ENCODE measurements around the gene ZNRD2. TPM values are rescaled to one million over a fixed set of nuclear protein-coding genes. Genes with fewer than 3 reads are reported as not detected.

Gene ZNRD2
- total and polyA plus RNA-seq, 2 of the 8 experiments (the other 6 are each of a cell fraction or from before 2014, with no cell fraction given): 53.4 to 125 TPM

- no peak within 1 kb of the TSS for H2BK5ac ChIP-seq (ENCODE audit: low read depth, low read length)
- ChIA-PET CTCF (ENCODE audit: partially characterized antibody) (interaction anchor here (0.7 to 16.3 kb wide), 15 partner anchors 12 to 535 kb away, joined by 3 to 284 read pairs (median 4); partner anchors contain the start of genes KCNK7, LTBP3, PCNX3 and SCYL1), POLR2A (ENCODE audit: partially characterized antibody) (interaction anchor here (0.5 to 3.4 kb wide), 16 partner anchors 8 to 74 kb away, joined by 3 to 25 read pairs (median 5); partner anchors contain the start of genes LTBP3, MALAT1 and MAP3K11)
- 5% methylated on average over 27 of the region's 86 CpGs; no CpG with 5 or more reads in 1 of the 2 experiments for WGBS, 2 experiments (ENCODE audit: extremely low coverage in 1 of 2, insufficient coverage in 1 of 2, insufficient read length in 1 of 2, insufficient replicate concordance in 2 of 2, low coverage in 1 of 2, low lambda C conversion rate in 2 of 2, missing lambda C conversion rate in 1 of 2)
- H4K91ac ChIP-seq (replicated peaks; ENCODE audit: insufficient read length, low read length): no peak within 1 kb of the TSS
- H3K9ac ChIP-seq (replicated peaks in 1 of 4; ENCODE audit: extremely low read depth in 1 of 4, low read depth in 3 of 4, low read length in 3 of 4): peak within 1 kb of the TSS in 1 of 4 experiments; percentile 85; a peak in 2 of 7 replicates
- peak within 1 kb of the TSS; percentile 55 for H4K5ac ChIP-seq (ENCODE audit: insufficient read length, low read depth, low read length)
- peaks cover 15 to 23% of the 10 kb centered on the region in 2 experiments for H4K20me1 ChIP-seq (replicated peaks in 1 of 2; ENCODE audit: control insufficient read depth in 1 of 2, insufficient read depth in 2 of 2, low read length in 2 of 2)
- no peak within 1 kb of the TSS for H3K14ac ChIP-seq (ENCODE audit: insufficient read length)
- no peak within 1 kb of the TSS for H3K56ac ChIP-seq (replicated peaks; ENCODE audit: insufficient read length, low read depth, low read length)
- H3K27ac ChIP-seq (ENCODE audit: low read depth, low read length): no peak within 1 kb of the TSS
- H3K4me2 ChIP-seq (ENCODE audit: insufficient read depth in 1 of 2, low read depth in 2 of 2, low read length in 2 of 2): peak within 1 kb of the TSS; percentile 72 to 90
- H2BK120ac ChIP-seq (replicated peaks; ENCODE audit: low read depth, low read length): no peak within 1 kb of the TSS
- H2AFZ ChIP-seq (ENCODE audit: low read length): no peak within 1 kb of the TSS
- H3K4ac ChIP-seq (replicated peaks; ENCODE audit: insufficient read length, low read depth, low read length): no peak within 1 kb of the TSS
- H3K4me1 ChIP-seq (replicated peaks in 1 of 4; ENCODE audit: control insufficient read depth in 3 of 4, insufficient read depth in 4 of 4, low read length in 3 of 4): peaks cover 13 to 38% (median 22%) of the 10 kb centered on the region in 4 experiments
- DNase-seq (ENCODE audit: low read depth in 1 of 2, low spot score in 2 of 2) (peak in 1 of 2 experiments; percentile 86), FAIRE-seq (no peak)
- H2BK15ac ChIP-seq (ENCODE audit: low read length): no peak within 1 kb of the TSS
- H3K79me2 ChIP-seq (ENCODE audit: control insufficient read depth in 1 of 2, insufficient read depth in 2 of 2, low read length in 2 of 2): peaks cover 0 to 11% of the 10 kb centered on the region in 2 experiments; a peak in 1 of 4 replicates
- peaks cover 2% of the 10 kb centered on the region; the same call in 1 of the 2 replicates for H3K79me1 ChIP-seq (ENCODE audit: low read depth, low read length)
- H3K27me3 ChIP-seq (replicated peaks in 1 of 4; ENCODE audit: control insufficient read depth in 3 of 4, extremely low read depth in 1 of 4, insufficient read depth in 3 of 4, low read length in 3 of 4): peaks cover 8 to 32% (median 24%) of the 10 kb centered on the region in 4 experiments
- no peak within 1 kb of the TSS for H2AK5ac ChIP-seq (ENCODE audit: low read depth, low read length)
- no peaks in the 10 kb centered on the region for H3K9me3 ChIP-seq (ENCODE audit: insufficient read depth in 2 of 2, low read depth in 1 of 2, low read length in 1 of 2)
- no peak within 1 kb of the TSS for H2BK20ac ChIP-seq (ENCODE audit: low read length)
- no peak within 1 kb of the TSS for H3K18ac ChIP-seq (ENCODE audit: extremely low read depth, low read length)
- H3K23ac ChIP-seq (ENCODE audit: insufficient read length): no peak within 1 kb of the TSS
- peak within 1 kb of the TSS; percentile 31 to 91 (median 38) for H3K4me3 ChIP-seq (ENCODE audit: extremely low read depth in 1 of 4, insufficient read depth in 2 of 4, low read depth in 3 of 4, low read length in 4 of 4)
- H3K36me3 ChIP-seq (ENCODE audit: control insufficient read depth in 2 of 4, insufficient read depth in 4 of 4, low read length in 3 of 4): no peaks in the 10 kb centered on the region
- peaks cover 14% of the 10 kb centered on the region; the same call in 1 of the 2 replicates for H3K23me2 ChIP-seq (ENCODE audit: low read depth, low read length)
- peak within 1 kb of the TSS; percentile 66 for H4K8ac ChIP-seq (ENCODE audit: extremely low read depth, insufficient read depth, low read length)
- H2BK12ac ChIP-seq (ENCODE audit: low read depth, low read length): no peak within 1 kb of the TSS
- TF ChIP-seq ZNF274 (IDR thresholded peaks at IDR 0.05; ENCODE audit: borderline replicate concordance, extremely low read depth, low read length): no peak
- peak; percentile 45; the same call in 1 of the 2 replicates for TF ChIP-seq SP1 (IDR thresholded peaks at IDR 0.05; ENCODE audit: low read depth, low read length)
- TF ChIP-seq TAF1 (IDR thresholded peaks at IDR 0.05; ENCODE audit: low read depth, low read length): no peak
- TF ChIP-seq SIN3A (conservative IDR thresholded peaks at IDR 0.05 in 1 of 2, IDR thresholded peaks at IDR 0.05 in 1 of 2; ENCODE audit: low read depth in 1 of 2, low read length in 2 of 2): peak in 1 of 2 experiments; percentile 19; a peak in 1 of 4 replicates
- no peak for TF ChIP-seq ATF2 (IDR thresholded peaks at IDR 0.05; ENCODE audit: low read length)
- no peak for TF ChIP-seq CTCF (IDR thresholded peaks at IDR 0.05; ENCODE audit: control extremely low read depth in 1 of 3, insufficient read depth in 1 of 3, low read depth in 1 of 3, low read length in 3 of 3)
- TF ChIP-seq POLR2A (IDR thresholded peaks at IDR 0.05; ENCODE audit: control extremely low read depth in 1 of 2, low read depth in 2 of 2, low read length in 2 of 2): no peak
These were observed 2.2 kb downstream of the ZNRD2 start, which contains the start of gene FAM89B for GRCh38 chr11:65572356-65573051. Gene FAM89B (plus strand): TSS chr11:65572538. CDS start chr11:65572670, 132 bp downstream.
